Measurements from ENCODE around the gene CLEC2D.

GRCh38 chr12:9699898-9700605 is 30.5 kb downstream of the CLEC2D start:
- TF ChIP-seq CTCF (conservative IDR thresholded peaks at IDR 0.05 in 1 of 2, IDR thresholded peaks at IDR 0.05 in 1 of 2; ENCODE audit: low read depth in 1 of 2, low read length in 2 of 2) (no peak), EZH2 (IDR thresholded peaks at IDR 0.05; ENCODE audit: low read length, missing control alignments) (no peak)

Data from fibroblast of lung (primary cell).